OCI-LY3 (cell line): ENCODE measurements around the gene MORN4.
"Not testable (repeated sequence)": the region's sequence is repeated elsewhere in the genome, so short reads cannot be mapped to it uniquely, and the experiment has no call there.

Source experiments
- H2AFZ ChIP-seq: fragments of 200-600, 300-600 bp; shearing (Covaris generic); 2 replicates; pipeline ENCODE4 v1.6.0; 2014; ENCODE audit warnings: antibody characterized with exemption, low read depth, low read length
- H3K27ac ChIP-seq: fragments of 200-600, 300-600 bp; sonication (generic); 2 replicates; pipeline ENCODE4 v1.5.1; 2014; ENCODE audit warnings: mild to moderate bottlenecking, low read length, moderate library complexity, mixed read lengths
- H3K27me3 ChIP-seq: fragments of 200-600, 300-600 bp; sonication (generic); 2 replicates; pipeline ENCODE4 v1.6.1; 2014; ENCODE audit warnings: low read depth, low read length, mixed read lengths
- H3K36me3 ChIP-seq: fragments of 200-600, 300-600 bp; sonication (generic); replicated peaks from 2 replicates; pipeline ENCODE3; 2014; ENCODE audit warnings: low read depth, low read length, mixed read lengths
- H3K4me1 ChIP-seq: fragments of 300-600, 200-600 bp; sonication (generic); 2 replicates; pipeline ENCODE4 v1.6.1; 2014; ENCODE audit warnings: low read length, mixed read lengths
- H3K4me2 ChIP-seq: fragments of 200-600, 300-600 bp; sonication (generic); 2 replicates; pipeline ENCODE4 v1.6.1; 2014; ENCODE audit warnings: low read length, mixed read lengths
- H3K4me3 ChIP-seq: fragments of 300-600, 200-600 bp; sonication (generic); 2 replicates; pipeline ENCODE4 v1.5.1; 2014; ENCODE audit warnings: antibody characterized with exemption, mild to moderate bottlenecking, low read length, moderate library complexity
- H3K79me2 ChIP-seq: fragments of 300-600, 200-600 bp; shearing (Covaris generic); 2 replicates; pipeline ENCODE4 v1.6.1; 2014; ENCODE audit warnings: mild to moderate bottlenecking, low read length, mixed read lengths
- H3K9ac ChIP-seq: fragments of 300-600, 200-600 bp; shearing (Covaris generic); 2 replicates; pipeline ENCODE4 v1.6.0; 2014; ENCODE audit warnings: mild to moderate bottlenecking, low read length, moderate library complexity
- H3K9me3 ChIP-seq: fragments of 200-600, 300-600 bp; shearing (Covaris generic); 2 replicates; pipeline ENCODE4 v1.6.1; 2014; ENCODE audit warnings: low read length, mixed read lengths; ENCODE audit not compliant: insufficient read depth
- H4K20me1 ChIP-seq: fragments of 200-600, 300-600 bp; sonication (generic); 2 replicates; pipeline ENCODE4 v1.6.1; 2016; ENCODE audit warnings: low read length, mixed read lengths; ENCODE audit not compliant: insufficient read depth
- EZH2phosphoT487 ChIP-seq: fragments of 200-600 bp; shearing (Covaris generic); IDR thresholded peaks from 2 replicates; pipeline ENCODE4 v1.6.1; 2018; ENCODE audit warnings: antibody characterized with exemption, mixed run types, low read depth
- TF ChIP-seq, protein P1 (sequence below): fragments of 200-600, 300-600 bp; sonication (generic); IDR thresholded peaks from 2 replicates; pipeline ENCODE4 v1.5.1; 2014; ENCODE audit warnings: antibody characterized with exemption, low read length, low read depth

The MORN4 gene

DNA sequence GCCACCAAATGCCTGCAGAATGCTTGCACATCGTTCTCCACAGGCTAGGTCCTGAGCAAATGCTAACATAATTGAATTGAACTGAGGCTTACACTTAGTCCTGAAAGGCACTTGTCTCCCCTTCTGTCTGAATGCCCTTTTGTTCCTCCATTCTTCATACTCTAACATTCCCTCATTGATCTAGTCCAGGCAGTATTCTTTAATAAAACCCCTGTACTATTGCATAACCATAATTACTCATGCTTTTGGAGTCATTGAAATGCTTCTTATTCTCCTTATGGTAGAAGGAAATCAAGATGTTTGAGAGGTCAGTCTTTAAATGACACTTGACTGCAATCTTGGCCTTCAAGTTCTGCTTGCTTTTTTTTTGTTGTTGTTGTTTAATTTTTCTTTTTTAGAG lies 14.3 kb upstream of the MORN4 start:
- Histone ChIP-seq H3K36me3 (peaks cover 21% of the 10 kb centered on the region), H3K79me2 (peaks cover 38% of the 10 kb centered on the region), H3K4me3 (no peak overlapping the region), H3K27ac (no peak overlapping the region), H4K20me1 (no peaks in the 10 kb centered on the region; the same call in none of the 2 replicates), H2AFZ (no peak overlapping the region), H3K9ac (no peak overlapping the region), H3K4me1 (peaks cover 9% of the 10 kb centered on the region), H3K9me3 (no peaks in the 10 kb centered on the region), H3K27me3 (no peaks in the 10 kb centered on the region), H3K4me2 (no peak overlapping the region)
- TF ChIP-seq, protein P1, sequence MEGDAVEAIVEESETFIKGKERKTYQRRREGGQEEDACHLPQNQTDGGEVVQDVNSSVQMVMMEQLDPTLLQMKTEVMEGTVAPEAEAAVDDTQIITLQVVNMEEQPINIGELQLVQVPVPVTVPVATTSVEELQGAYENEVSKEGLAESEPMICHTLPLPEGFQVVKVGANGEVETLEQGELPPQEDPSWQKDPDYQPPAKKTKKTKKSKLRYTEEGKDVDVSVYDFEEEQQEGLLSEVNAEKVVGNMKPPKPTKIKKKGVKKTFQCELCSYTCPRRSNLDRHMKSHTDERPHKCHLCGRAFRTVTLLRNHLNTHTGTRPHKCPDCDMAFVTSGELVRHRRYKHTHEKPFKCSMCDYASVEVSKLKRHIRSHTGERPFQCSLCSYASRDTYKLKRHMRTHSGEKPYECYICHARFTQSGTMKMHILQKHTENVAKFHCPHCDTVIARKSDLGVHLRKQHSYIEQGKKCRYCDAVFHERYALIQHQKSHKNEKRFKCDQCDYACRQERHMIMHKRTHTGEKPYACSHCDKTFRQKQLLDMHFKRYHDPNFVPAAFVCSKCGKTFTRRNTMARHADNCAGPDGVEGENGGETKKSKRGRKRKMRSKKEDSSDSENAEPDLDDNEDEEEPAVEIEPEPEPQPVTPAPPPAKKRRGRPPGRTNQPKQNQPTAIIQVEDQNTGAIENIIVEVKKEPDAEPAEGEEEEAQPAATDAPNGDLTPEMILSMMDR: no peak
- no peak for TF ChIP-seq EZH2phosphoT487

DNA sequence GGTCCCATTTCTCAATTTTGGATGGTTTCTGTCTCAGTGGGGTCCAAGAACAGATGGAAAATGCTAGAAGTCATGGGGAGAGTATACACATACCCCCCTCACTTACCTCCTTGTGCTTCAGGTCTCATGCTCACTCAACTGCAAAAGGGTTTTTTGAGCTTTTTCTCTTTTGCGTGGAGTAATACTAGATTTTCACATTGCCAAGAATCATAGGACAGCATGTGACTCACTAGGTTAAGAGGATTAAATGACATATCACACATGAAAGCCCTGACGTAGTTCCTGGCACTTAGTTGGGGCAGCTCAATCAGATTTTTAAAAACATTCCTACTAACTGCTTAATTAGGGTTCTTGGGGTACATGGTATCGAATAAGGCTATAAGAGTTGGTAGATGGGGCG lies 11.6 kb upstream of the MORN4 start:
- H2AFZ ChIP-seq: no peak overlapping the region
- no peak overlapping the region for H3K4me2 ChIP-seq
- no peak overlapping the region for H3K27ac ChIP-seq
- no peak overlapping the region for H3K9ac ChIP-seq
- no peaks in the 10 kb centered on the region for H3K27me3 ChIP-seq
- H4K20me1 ChIP-seq: peaks cover 7% of the 10 kb centered on the region
- peaks cover 53% of the 10 kb centered on the region for H3K79me2 ChIP-seq
- H3K36me3 ChIP-seq: peaks cover 17% of the 10 kb centered on the region
- no peak overlapping the region for H3K4me3 ChIP-seq
- peaks cover 17% of the 10 kb centered on the region for H3K4me1 ChIP-seq
- H3K9me3 ChIP-seq: no peaks in the 10 kb centered on the region
- TF ChIP-seq, protein P1: no peak
- no peak for TF ChIP-seq EZH2phosphoT487

DNA sequence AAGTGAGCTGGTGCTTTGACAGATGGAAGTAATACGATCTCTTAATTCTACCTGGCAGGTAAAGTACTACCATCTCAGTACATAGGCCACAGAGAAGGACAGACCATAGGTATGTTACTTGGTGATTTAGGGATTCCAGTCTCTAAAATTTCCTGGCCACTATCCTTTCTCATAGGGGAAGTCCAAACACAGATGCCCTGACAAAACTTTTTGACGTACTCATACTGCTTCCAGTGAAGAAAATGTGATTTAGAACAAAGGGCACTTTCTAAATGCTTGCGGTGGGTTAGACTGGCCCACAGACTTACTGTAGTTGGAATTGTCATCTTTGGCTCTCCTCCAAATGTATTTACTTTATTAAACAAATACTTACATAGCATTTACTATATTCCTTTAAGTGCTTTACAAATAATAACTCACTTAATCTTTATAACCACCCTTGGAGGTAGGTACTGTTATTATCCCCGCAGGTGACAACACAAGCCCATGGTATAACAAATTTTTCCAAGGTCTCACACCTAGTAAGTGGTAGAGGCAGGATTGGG lies 10.2 kb upstream of the MORN4 start:
- H3K9me3 ChIP-seq: no peaks in the 10 kb centered on the region
- peaks cover 15% of the 10 kb centered on the region for H3K36me3 ChIP-seq
- no peak overlapping the region for H2AFZ ChIP-seq
- peaks cover 7% of the 10 kb centered on the region for H4K20me1 ChIP-seq
- H3K4me1 ChIP-seq: peaks cover 15% of the 10 kb centered on the region
- no peaks in the 10 kb centered on the region for H3K27me3 ChIP-seq
- TF ChIP-seq, protein P1: no peak
- no peak for TF ChIP-seq EZH2phosphoT487
- peaks cover 42% of the 10 kb centered on the region for H3K79me2 ChIP-seq
- no peak overlapping the region for H3K4me3 ChIP-seq
- H3K4me2 ChIP-seq: no peak overlapping the region
- no peak overlapping the region for H3K9ac ChIP-seq
- H3K27ac ChIP-seq: no peak overlapping the region

DNA sequence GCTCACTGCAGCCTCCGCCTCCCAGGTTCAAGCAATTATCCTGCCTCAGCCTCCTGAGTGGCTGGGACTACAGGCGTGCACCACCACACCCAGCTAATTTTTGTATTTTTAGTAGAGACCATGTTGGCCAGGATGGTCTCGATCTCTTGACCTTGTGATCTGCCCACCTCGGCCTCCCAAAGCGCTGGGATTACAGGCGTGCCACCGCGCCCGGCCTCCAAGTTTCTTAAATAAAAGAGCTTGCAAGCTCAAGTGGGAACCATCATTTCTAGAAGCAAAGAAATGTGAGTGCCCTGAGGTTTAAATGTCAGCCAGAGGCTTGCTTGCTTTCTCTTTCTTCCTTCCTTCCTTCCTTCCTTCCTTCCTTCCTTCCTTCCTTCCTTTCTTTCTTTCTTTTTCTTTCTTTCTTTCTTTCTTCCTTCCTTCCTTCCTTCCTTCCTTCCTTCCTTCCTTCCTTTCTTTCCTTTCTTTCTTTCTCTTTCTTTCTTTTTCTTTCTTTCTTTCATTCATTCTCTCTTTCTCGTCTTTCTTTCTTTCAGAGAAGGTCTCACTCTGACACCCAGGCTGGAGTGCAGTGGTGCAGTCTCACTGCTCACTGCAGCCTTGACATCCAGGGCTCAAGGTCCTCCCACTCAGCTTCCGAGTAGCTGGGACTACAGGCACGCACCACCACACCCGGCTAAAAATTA lies 9.3 kb upstream of the MORN4 start:
- Histone ChIP-seq H3K79me2 (peaks cover 39% of the 10 kb centered on the region), H3K4me1 (peaks cover 17% of the 10 kb centered on the region), H3K36me3 (peaks cover 13% of the 10 kb centered on the region)
- H3K9ac ChIP-seq, H3K4me2 ChIP-seq, H3K4me3 ChIP-seq, H4K20me1 ChIP-seq, H2AFZ ChIP-seq, H3K27me3 ChIP-seq, H3K9me3 ChIP-seq, H3K27ac ChIP-seq: not testable (repeated sequence)
